ENCODE results near the gene CTU2. TPM values are rescaled to one million over a fixed set of nuclear protein-coding genes. Genes with fewer than 3 reads are reported as not detected.

Gene CTU2
- total and polyA plus RNA-seq, 2 donors (not counting 1 experiment from before 2014, with no cell fraction given): 7.6 to 11.9 TPM

DNA sequence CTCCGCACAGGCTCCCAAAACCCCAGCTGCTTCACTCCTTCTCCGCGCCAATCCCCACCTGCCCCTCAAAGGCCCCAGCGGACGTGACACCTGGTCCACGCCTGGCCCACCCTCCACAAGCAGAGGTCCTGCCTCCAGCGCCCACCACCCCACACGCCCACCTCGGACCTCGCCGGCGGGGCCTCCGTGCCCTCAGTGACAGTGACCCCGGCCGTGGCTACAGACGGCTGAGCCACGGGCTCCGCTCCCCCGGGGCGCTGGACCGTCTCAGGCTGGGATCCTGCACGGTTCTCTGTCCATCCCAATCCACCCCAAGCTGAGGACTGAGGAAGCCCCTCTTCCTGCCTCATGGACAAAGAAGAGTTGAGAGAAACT, 53.7 kb downstream of the CTU2 start:
- Histone ChIP-seq H4K20me1 (ENCODE audit: control insufficient read depth, extremely low read depth, insufficient read depth, low read length) (no peaks in the 10 kb centered on the region), H3K9me3 (ENCODE audit: control insufficient read depth, insufficient read depth, low read depth, low read length) (no peaks in the 10 kb centered on the region), H3K4me1 (ENCODE audit: control insufficient read depth, extremely low read depth, insufficient read depth, low read length) (peaks cover 19% of the 10 kb centered on the region), H3K79me2 (ENCODE audit: control insufficient read depth, insufficient read depth, low read length) (peaks cover 95% of the 10 kb centered on the region), H3K9ac (ENCODE audit: insufficient read depth, low read length) (no peak overlapping the region), H3K27me3 (ENCODE audit: control insufficient read depth, insufficient read depth, low read length) (no peaks in the 10 kb centered on the region), H3K4me2 (ENCODE audit: extremely low read depth, insufficient read depth, low read length) (no peak overlapping the region), H3K36me3 (ENCODE audit: control insufficient read depth, insufficient read depth, low read length) (peaks cover 7% of the 10 kb centered on the region), H2AFZ (ENCODE audit: low read length) (no peak overlapping the region), H3K27ac (ENCODE audit: insufficient read depth, low read length) (no peak overlapping the region), H3K4me3 (replicated peaks in 1 of 4; ENCODE audit: control extremely low read depth in 1 of 4, insufficient read depth in 1 of 4, low read depth in 3 of 4, low read length in 4 of 4) (no peak overlapping the region)
- no peak for DNase-seq (ENCODE audit: low read depth in 2 of 2)
- no peak for TF ChIP-seq CTCF (conservative IDR thresholded peaks at IDR 0.05 in 1 of 2, IDR thresholded peaks at IDR 0.05 in 1 of 2; ENCODE audit: low read depth in 1 of 2, low read length in 2 of 2)

GRCh38 chr16:88760424-88761142, 54.3 kb downstream of the CTU2 start:
- Histone ChIP-seq H3K4me3 (replicated peaks in 1 of 4; ENCODE audit: control extremely low read depth in 1 of 4, insufficient read depth in 1 of 4, low read depth in 3 of 4, low read length in 4 of 4) (no peak overlapping the region), H3K27me3 (ENCODE audit: control insufficient read depth, insufficient read depth, low read length) (no peaks in the 10 kb centered on the region), H3K4me2 (ENCODE audit: extremely low read depth, insufficient read depth, low read length) (no peak overlapping the region), H3K79me2 (ENCODE audit: control insufficient read depth, insufficient read depth, low read length) (peaks cover 95% of the 10 kb centered on the region), H3K9me3 (ENCODE audit: control insufficient read depth, insufficient read depth, low read depth, low read length) (no peaks in the 10 kb centered on the region), H3K36me3 (ENCODE audit: control insufficient read depth, insufficient read depth, low read length) (peaks cover 7% of the 10 kb centered on the region), H4K20me1 (ENCODE audit: control insufficient read depth, extremely low read depth, insufficient read depth, low read length) (no peaks in the 10 kb centered on the region), H2AFZ (ENCODE audit: low read length) (no peak overlapping the region), H3K4me1 (ENCODE audit: control insufficient read depth, extremely low read depth, insufficient read depth, low read length) (peaks cover 19% of the 10 kb centered on the region), H3K9ac (ENCODE audit: insufficient read depth, low read length) (no peak overlapping the region), H3K27ac (ENCODE audit: insufficient read depth, low read length) (no peak overlapping the region)
- no peak for TF ChIP-seq EZH2 (IDR thresholded peaks at IDR 0.05; ENCODE audit: low read length, missing control alignments)
- TF ChIP-seq CTCF (conservative IDR thresholded peaks at IDR 0.05 in 1 of 2, IDR thresholded peaks at IDR 0.05 in 1 of 2; ENCODE audit: low read depth in 1 of 2, low read length in 2 of 2): no peak
- DNase-seq (ENCODE audit: low read depth in 2 of 2): no peak

GRCh38 chr16:88761143-88761534, 54.8 kb downstream of the CTU2 start:
- Histone ChIP-seq H3K27me3 (ENCODE audit: control insufficient read depth, insufficient read depth, low read length) (no peaks in the 10 kb centered on the region), H3K9me3 (ENCODE audit: control insufficient read depth, insufficient read depth, low read depth, low read length) (no peaks in the 10 kb centered on the region), H2AFZ (ENCODE audit: low read length) (no peak overlapping the region), H3K36me3 (ENCODE audit: control insufficient read depth, insufficient read depth, low read length) (peaks cover 7% of the 10 kb centered on the region), H3K4me2 (ENCODE audit: extremely low read depth, insufficient read depth, low read length) (no peak overlapping the region), H3K4me1 (ENCODE audit: control insufficient read depth, extremely low read depth, insufficient read depth, low read length) (peaks cover 15% of the 10 kb centered on the region), H3K4me3 (replicated peaks in 1 of 4; ENCODE audit: control extremely low read depth in 1 of 4, insufficient read depth in 1 of 4, low read depth in 3 of 4, low read length in 4 of 4) (no peak overlapping the region), H3K9ac (ENCODE audit: insufficient read depth, low read length) (no peak overlapping the region), H4K20me1 (ENCODE audit: control insufficient read depth, extremely low read depth, insufficient read depth, low read length) (no peaks in the 10 kb centered on the region), H3K27ac (ENCODE audit: insufficient read depth, low read length) (no peak overlapping the region), H3K79me2 (ENCODE audit: control insufficient read depth, insufficient read depth, low read length) (peaks cover 93% of the 10 kb centered on the region)
- no peak for TF ChIP-seq EZH2 (IDR thresholded peaks at IDR 0.05; ENCODE audit: low read length, missing control alignments)
- TF ChIP-seq CTCF (conservative IDR thresholded peaks at IDR 0.05 in 1 of 2, IDR thresholded peaks at IDR 0.05 in 1 of 2; ENCODE audit: low read depth in 1 of 2, low read length in 2 of 2): no peak
- no peak for DNase-seq (ENCODE audit: low read depth in 2 of 2)

Measured in fibroblast of lung (primary cell).